ENCODE measurements around the gene PRKCE.

GRCh38 chr2:45769056-45769455, 117.6 kb downstream of the PRKCE start:
- TF ChIP-seq CTCF (conservative IDR thresholded peaks at IDR 0.05) (no peak), EZH2 (IDR thresholded peaks at IDR 0.05; ENCODE audit: low read depth) (no peak)
